H1 (cell line): ENCODE measurements around the gene EFEMP2. TPM values are rescaled to one million over a fixed set of nuclear protein-coding genes. Genes with fewer than 3 reads are reported as not detected.

ENCODE experiments used
- CBX5 ChIP-seq: fragments of 300-800, 300-1000 bp; sonication (generic); IDR thresholded peaks from 2 replicates; pipeline ENCODE4 v1.7.1; 2016; ENCODE audit warnings: antibody characterized with exemption, low read length, low read depth
- CREB1 ChIP-seq: IDR thresholded peaks from 2 replicates; pipeline ENCODE4 v1.6.1; 2012; ENCODE audit warnings: inconsistent platforms
- EP300 ChIP-seq, 2 experiments: IDR thresholded peaks; 1 replicate in 1 of 2; 2 replicates in 1 of 2; pipeline ENCODE4 v1.6.1; 2011 to 2012; ENCODE audit warnings: low read depth in 2 of 2, low read length in 2 of 2, mild to moderate bottlenecking in 2 of 2, borderline replicate concordance in 1 of 2, inconsistent platforms in 1 of 2, moderate library complexity in 1 of 2
- FOSL1 ChIP-seq: IDR thresholded peaks from 2 replicates; pipeline ENCODE4 v1.6.1; 2011; ENCODE audit warnings: mild to moderate bottlenecking, low read depth, low read length, moderate library complexity; ENCODE audit not compliant: insufficient read depth
- HDAC2 ChIP-seq, 2 experiments: fragments of 300-600 bp in 1 of 2; sonication (generic) in 1 of 2; IDR thresholded peaks; 2 replicates each; pipeline ENCODE4 v1.6.1; 2011 to 2012; ENCODE audit warnings: low read depth in 2 of 2, low read length in 2 of 2, mild to moderate bottlenecking in 2 of 2, moderate library complexity in 2 of 2, borderline replicate concordance in 1 of 2, inconsistent platforms in 1 of 2
- JUN ChIP-seq: IDR thresholded peaks from 2 replicates; pipeline ENCODE4 v1.6.1; 2011; ENCODE audit warnings: low read depth, mild to moderate bottlenecking, improper control_type of control experiment, low read length
- KDM1A ChIP-seq: fragments of 200-600, 300-600 bp; sonication (generic); IDR thresholded peaks from 2 replicates; pipeline ENCODE4 v1.7.1; 2016; ENCODE audit warnings: mild to moderate bottlenecking, low read length, borderline replicate concordance
- KDM5A ChIP-seq: fragments of 200-600 bp; IDR thresholded peaks from 2 replicates; pipeline ENCODE4 v1.7.1; 2012; ENCODE audit warnings: mild to moderate bottlenecking, low read length, inconsistent platforms, mixed read lengths
- RFX5 ChIP-seq: IDR thresholded peaks from 2 replicates; pipeline ENCODE4 v1.6.1; 2011; ENCODE audit warnings: low read depth, low read length, improper control_type of control experiment, borderline replicate concordance
- RNF2 ChIP-seq: fragments of 200-900, 300-1000 bp; sonication (generic); IDR thresholded peaks from 2 replicates; pipeline ENCODE4 v1.7.1; 2016; ENCODE audit warnings: borderline replicate concordance, low read depth, mild to moderate bottlenecking, antibody characterized with exemption, low read length; ENCODE audit not compliant: poor library complexity, severe bottlenecking; ENCODE audit errors: missing control alignments
- SP4 ChIP-seq: IDR thresholded peaks from 2 replicates; pipeline ENCODE4 v1.6.1; 2012; ENCODE audit warnings: low read length, inconsistent platforms
- SUZ12 ChIP-seq: fragments of 200-600 bp; sonication (generic); IDR thresholded peaks from 2 replicates; pipeline ENCODE4 v1.6.1; 2012; ENCODE audit warnings: mild to moderate bottlenecking, inconsistent platforms, low read length, moderate library complexity, mixed read lengths
- TBP ChIP-seq: IDR thresholded peaks from 2 replicates; pipeline ENCODE4 v1.6.1; 2011; ENCODE audit warnings: low read depth, low read length, improper control_type of control experiment
- TCF12 ChIP-seq: IDR thresholded peaks from 2 replicates; pipeline ENCODE4 v1.6.1; 2011; ENCODE audit warnings: low read depth, mild to moderate bottlenecking, low read length
- YY1 ChIP-seq: IDR thresholded peaks from 2 replicates; pipeline ENCODE4 v1.6.1; 2011; ENCODE audit warnings: low read depth, mild to moderate bottlenecking, low read length
- polyA plus RNA-seq, 7 experiments: library from polyadenylated mRNA; depleted of rRNA in 3 of 7; stranded (reverse) in 5 of 7; unstranded in 2 of 7; fragments of >200 nt in 5 of 7; fragments of 200-250 nt in 2 of 7; gene quantifications; 1 replicate in 5 of 7; 2 replicates in 1 of 7; 4 replicates in 1 of 7; pipeline versions ENCODE4 v1.2.1 to v1.2.3, GENCODE V29; 2011 to 2013; ENCODE audit warnings: missing spikeins in 2 of 7, mixed read lengths in 2 of 7
- total RNA-seq: library from RNA; stranded (reverse); fragmentation: NEBNext Ultra II Directional; extraction: Animal tissue kit (Norgen Biotek cat#: 25700); gene quantifications from 2 replicates; pipeline ENCODE4 v1.2.1, GENCODE V29; 2021
- TF ChIP-seq, protein P1 (sequence below), 3 experiments: IDR thresholded peaks; 1 replicate in 2 of 3; 2 replicates in 1 of 3; pipeline versions ENCODE4 v1.5.1 to v1.6.1; 2011; ENCODE audit warnings: low read length in 3 of 3, mild to moderate bottlenecking in 3 of 3, inconsistent platforms in 2 of 3, low read depth in 1 of 3, moderate library complexity in 1 of 3; ENCODE audit not compliant: insufficient read depth in 1 of 3; ENCODE audit errors: control extremely low read depth in 1 of 3

EFEMP2 gene
- total and polyA plus RNA-seq, 2 of the 8 experiments (the other 6 are each of a cell fraction or from before 2014, with no cell fraction given) = 8.8 to 17.2 TPM

DNA sequence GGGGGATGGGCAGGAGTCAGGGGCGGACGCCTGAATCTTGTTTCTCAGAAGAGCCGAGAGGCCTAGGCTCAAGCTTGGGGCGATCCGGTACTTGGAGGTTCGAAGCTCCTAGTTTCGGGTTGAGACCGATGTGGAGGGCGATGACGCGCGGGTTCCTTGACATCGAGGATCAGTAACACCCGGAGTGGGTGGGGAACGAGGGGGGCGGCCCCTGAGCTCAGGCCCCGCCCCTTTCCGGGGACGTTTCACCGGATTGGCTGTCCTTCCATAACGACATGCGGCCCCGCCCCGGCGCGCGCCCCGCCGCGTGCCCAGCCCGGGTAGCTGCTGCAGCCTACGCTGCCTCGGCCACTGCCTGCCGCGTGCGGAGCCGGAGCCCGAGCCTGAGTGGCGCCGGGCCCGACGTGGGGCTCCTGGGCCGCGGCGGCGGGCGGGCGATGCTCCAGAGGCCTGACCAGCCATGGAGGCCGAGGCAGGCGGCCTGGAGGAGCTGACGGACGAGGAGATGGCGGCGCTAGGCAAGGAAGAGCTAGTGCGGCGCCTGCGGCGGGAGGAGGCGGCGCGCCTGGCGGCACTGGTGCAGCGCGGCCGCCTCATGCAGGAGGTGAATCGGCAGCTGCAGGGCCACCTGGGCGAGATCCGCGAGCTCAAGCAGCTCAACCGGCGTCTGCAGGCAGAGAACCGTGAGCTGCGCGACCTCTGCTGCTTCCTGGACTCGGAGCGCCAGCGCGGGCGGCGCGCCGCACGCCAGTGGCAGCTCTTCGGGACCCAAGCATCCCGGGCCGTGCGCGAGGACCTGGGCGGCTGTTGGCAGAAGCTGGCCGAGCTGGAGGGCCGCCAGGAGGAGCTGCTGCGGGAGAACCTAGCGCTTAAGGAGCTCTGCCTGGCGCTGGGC lies 18.0 kb upstream of the EFEMP2 start, which contains the start of gene CCDC85B (continued):
- TF ChIP-seq EP300 (IDR thresholded peaks at IDR 0.05; ENCODE audit: borderline replicate concordance in 1 of 2, low read depth in 2 of 2, low read length in 2 of 2) (no peak), RFX5 (no peak), FOSL1 (no peak), HDAC2 (IDR thresholded peaks at IDR 0.05; ENCODE audit: borderline replicate concordance in 1 of 2, low read depth in 2 of 2, low read length in 2 of 2) (no peak), TCF12 (no peak), KDM1A (no peak), CREB1 (peak; percentile 32; the same call in 1 of the 2 replicates), RNF2 (no peak), SUZ12 (no peak), TBP (peak; percentile 66; the same call in 1 of the 2 replicates), JUN (no peak), CBX5 (no peak), YY1 (0 out of 2 replicates have a peak, but pooled peaks have one; percentile 11), SP4 (peak; percentile 44; the same call in 1 of the 2 replicates), KDM5A (no peak)
- TF ChIP-seq, protein P1, sequence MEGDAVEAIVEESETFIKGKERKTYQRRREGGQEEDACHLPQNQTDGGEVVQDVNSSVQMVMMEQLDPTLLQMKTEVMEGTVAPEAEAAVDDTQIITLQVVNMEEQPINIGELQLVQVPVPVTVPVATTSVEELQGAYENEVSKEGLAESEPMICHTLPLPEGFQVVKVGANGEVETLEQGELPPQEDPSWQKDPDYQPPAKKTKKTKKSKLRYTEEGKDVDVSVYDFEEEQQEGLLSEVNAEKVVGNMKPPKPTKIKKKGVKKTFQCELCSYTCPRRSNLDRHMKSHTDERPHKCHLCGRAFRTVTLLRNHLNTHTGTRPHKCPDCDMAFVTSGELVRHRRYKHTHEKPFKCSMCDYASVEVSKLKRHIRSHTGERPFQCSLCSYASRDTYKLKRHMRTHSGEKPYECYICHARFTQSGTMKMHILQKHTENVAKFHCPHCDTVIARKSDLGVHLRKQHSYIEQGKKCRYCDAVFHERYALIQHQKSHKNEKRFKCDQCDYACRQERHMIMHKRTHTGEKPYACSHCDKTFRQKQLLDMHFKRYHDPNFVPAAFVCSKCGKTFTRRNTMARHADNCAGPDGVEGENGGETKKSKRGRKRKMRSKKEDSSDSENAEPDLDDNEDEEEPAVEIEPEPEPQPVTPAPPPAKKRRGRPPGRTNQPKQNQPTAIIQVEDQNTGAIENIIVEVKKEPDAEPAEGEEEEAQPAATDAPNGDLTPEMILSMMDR (IDR thresholded peaks at IDR 0.05; ENCODE audit: control extremely low read depth in 1 of 3, insufficient read depth in 1 of 3, low read depth in 1 of 3, low read length in 3 of 3) = peak in 2 of 3 experiments; percentile 25 to 45; a peak in 3 of 4 replicates
